ENCODE results near the gene YBEY.

GRCh38 chr21:46299167-46299566, 13.0 kb downstream of the YBEY start:
- no peak for TF ChIP-seq POLR2AphosphoS5 (IDR thresholded peaks at IDR 0.05; ENCODE audit: insufficient read depth in 1 of 2, low read depth in 1 of 2)
- TF ChIP-seq POLR2A (IDR thresholded peaks at IDR 0.05) = no peak
- TF ChIP-seq CTCF (IDR thresholded peaks at IDR 0.05) = no peak

All from vagina (tissue), 2 donors.